ENCODE data around the gene KLK12. TPM values are rescaled to one million over a fixed set of nuclear protein-coding genes. Genes with fewer than 3 reads are reported as not detected.

Gene KLK12
- total RNA-seq, 4 donors from 2014 or later, result not detected

- intact Hi-C loops (cut with DNase I), result no loop called here
- no peaks in the 10 kb centered on the region for H3K9me3 ChIP-seq
- peaks cover 17 to 31% (median 28%) of the 10 kb centered on the region in 4 donors for H3K4me1 ChIP-seq
- H3K27me3 ChIP-seq, result peaks cover 0 to 92% (median 34%) of the 10 kb centered on the region in 4 donors
- DNase-seq (ENCODE audit: extremely low spot score), result no peak
- TF ChIP-seq POLR2AphosphoS5 (IDR thresholded peaks at IDR 0.05), result no peak
- TF ChIP-seq, protein P1, sequence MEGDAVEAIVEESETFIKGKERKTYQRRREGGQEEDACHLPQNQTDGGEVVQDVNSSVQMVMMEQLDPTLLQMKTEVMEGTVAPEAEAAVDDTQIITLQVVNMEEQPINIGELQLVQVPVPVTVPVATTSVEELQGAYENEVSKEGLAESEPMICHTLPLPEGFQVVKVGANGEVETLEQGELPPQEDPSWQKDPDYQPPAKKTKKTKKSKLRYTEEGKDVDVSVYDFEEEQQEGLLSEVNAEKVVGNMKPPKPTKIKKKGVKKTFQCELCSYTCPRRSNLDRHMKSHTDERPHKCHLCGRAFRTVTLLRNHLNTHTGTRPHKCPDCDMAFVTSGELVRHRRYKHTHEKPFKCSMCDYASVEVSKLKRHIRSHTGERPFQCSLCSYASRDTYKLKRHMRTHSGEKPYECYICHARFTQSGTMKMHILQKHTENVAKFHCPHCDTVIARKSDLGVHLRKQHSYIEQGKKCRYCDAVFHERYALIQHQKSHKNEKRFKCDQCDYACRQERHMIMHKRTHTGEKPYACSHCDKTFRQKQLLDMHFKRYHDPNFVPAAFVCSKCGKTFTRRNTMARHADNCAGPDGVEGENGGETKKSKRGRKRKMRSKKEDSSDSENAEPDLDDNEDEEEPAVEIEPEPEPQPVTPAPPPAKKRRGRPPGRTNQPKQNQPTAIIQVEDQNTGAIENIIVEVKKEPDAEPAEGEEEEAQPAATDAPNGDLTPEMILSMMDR (IDR thresholded peaks at IDR 0.05), result peak in 1 of 3 experiments; percentile 61
- H3K4me3 ChIP-seq, result peak overlapping the region in 3 of 4 donors; percentile 14 to 45 (median 33)
- no peak overlapping the region for H3K27ac ChIP-seq (replicated peaks in 1 of 4)
- 2% methylated on average over 68 of the region's 68 CpGs for WGBS
- H3K36me3 ChIP-seq, result no peaks in the 10 kb centered on the region
Observed at GRCh38 chr19:51016798-51017683, 17.8 kb downstream of the KLK12 start.

DNA sequence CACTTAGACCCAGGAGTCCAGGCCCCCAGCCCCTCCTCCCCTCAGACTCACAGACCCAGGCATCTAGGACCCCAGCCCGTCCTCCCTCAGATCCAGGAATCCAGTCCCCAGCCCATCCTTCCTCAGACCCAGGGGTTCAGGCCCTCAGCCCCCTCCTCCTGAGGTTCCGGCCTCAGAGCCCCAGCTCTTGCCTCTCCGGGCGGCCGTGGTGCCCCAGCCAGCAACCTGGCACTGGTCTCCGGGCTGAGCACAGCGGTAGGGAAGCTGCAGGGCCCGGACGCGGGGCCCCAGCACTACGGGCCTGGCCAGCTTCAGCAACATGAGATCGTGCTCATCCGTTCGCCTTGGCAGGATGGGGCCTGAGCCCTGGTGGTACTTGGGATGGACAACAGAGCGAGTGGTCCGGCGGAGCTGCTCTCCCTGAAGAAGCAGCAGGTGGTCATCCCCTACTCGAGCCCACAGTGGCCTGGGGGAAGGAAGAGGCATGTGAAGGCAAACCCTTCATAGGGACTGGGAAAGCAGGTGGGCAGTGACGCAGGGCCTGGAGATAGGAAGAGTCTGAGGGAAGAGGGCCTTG, 19.0 kb downstream of the KLK12 start:
- no peak for DNase-seq (ENCODE audit: extremely low spot score)

GRCh38 chr19:51014242-51014641, 20.6 kb downstream of the KLK12 start:
- intact Hi-C loops (cut with DNase I), result no loop called here
- Histone ChIP-seq H3K4me3 (no peak overlapping the region), H3K36me3 (no peaks in the 10 kb centered on the region), H3K9me3 (no peaks in the 10 kb centered on the region), H3K4me1 (peaks cover 14 to 23% (median 22%) of the 10 kb centered on the region in 4 donors), H3K27ac (replicated peaks in 1 of 4) (no peak overlapping the region), H3K27me3 (peaks cover 0 to 98% (median 28%) of the 10 kb centered on the region in 4 donors)
- no peak for DNase-seq (ENCODE audit: extremely low spot score)
- WGBS, result 91% methylated on average over 5 of the region's 6 CpGs
- no peak for TF ChIP-seq POLR2AphosphoS5 (IDR thresholded peaks at IDR 0.05)
- no peak for TF ChIP-seq EP300 (IDR thresholded peaks at IDR 0.05)
- TF ChIP-seq, protein P1 (IDR thresholded peaks at IDR 0.05), result no peak
- no peak for TF ChIP-seq POLR2A (IDR thresholded peaks at IDR 0.05; ENCODE audit: low read depth)

More for the DNA sequence above, 19.0 kb downstream of the KLK12 start:
- Histone ChIP-seq H3K36me3 (no peaks in the 10 kb centered on the region), H3K27me3 (peaks cover 0 to 96% (median 34%) of the 10 kb centered on the region in 4 donors), H3K4me1 (peaks cover 17 to 31% (median 28%) of the 10 kb centered on the region in 4 donors), H3K9me3 (no peaks in the 10 kb centered on the region), H3K27ac (replicated peaks in 1 of 4) (no peak overlapping the region), H3K4me3 (no peak overlapping the region)
- WGBS, result 77% methylated on average over 14 of the region's 19 CpGs
- intact Hi-C loops (cut with DNase I), result no loop called here
- no peak for TF ChIP-seq POLR2AphosphoS5 (IDR thresholded peaks at IDR 0.05)

- intact Hi-C loops (cut with DNase I), result no loop called here
- WGBS, result 73% methylated on average over 12 of the region's 12 CpGs
- Histone ChIP-seq H3K27ac (replicated peaks in 1 of 4) (no peak overlapping the region), H3K4me1 (peaks cover 4 to 13% (median 10%) of the 10 kb centered on the region in 4 donors), H3K36me3 (no peaks in the 10 kb centered on the region), H3K9me3 (no peaks in the 10 kb centered on the region), H3K4me3 (no peak overlapping the region), H3K27me3 (peaks cover 0 to 92% (median 21%) of the 10 kb centered on the region in 4 donors)
- TF ChIP-seq EP300 (IDR thresholded peaks at IDR 0.05), result no peak
- TF ChIP-seq, protein P1 (IDR thresholded peaks at IDR 0.05), result no peak
- no peak for TF ChIP-seq POLR2AphosphoS5 (IDR thresholded peaks at IDR 0.05)
- no peak for TF ChIP-seq POLR2A (IDR thresholded peaks at IDR 0.05; ENCODE audit: low read depth)
- DNase-seq (ENCODE audit: extremely low spot score), result no peak
Observed at GRCh38 chr19:51012661-51013190, 22.1 kb downstream of the KLK12 start.

Data from esophagus muscularis mucosa (tissue), 4 donors.